ENCODE results near the gene PDSS2. TPM values are rescaled to one million over a fixed set of nuclear protein-coding genes. Genes with fewer than 3 reads are reported as not detected.
A peak's percentile ranks its signal among the peaks of the same experiment; 100 is the strongest.
"Not testable (repeated sequence)": the region's sequence is repeated elsewhere in the genome, so short reads cannot be mapped to it uniquely, and the experiment has no call there.

Gene PDSS2
- total RNA-seq, 1 donor from 2014 or later: 10.7 TPM

- Mint-ChIP-seq H3K4me1 (peaks cover 2% of the 10 kb centered on the region), H3K27ac (no peak overlapping the region), H3K27me3 (ENCODE audit: low read depth) (no peaks in the 10 kb centered on the region), H3K4me3 (no peak overlapping the region), H3K36me3 (peaks cover 4% of the 10 kb centered on the region), H3K9me3 (peaks cover 12% of the 10 kb centered on the region)
- no peak for DNase-seq (ENCODE audit: low spot score in 2 of 2, unreplicated experiment in 2 of 2)
- TF ChIP-seq CTCF (IDR thresholded peaks at IDR 0.05; ENCODE audit: unreplicated experiment): no peak
Observed at GRCh38 chr6:107434812-107435211, 24.6 kb downstream of the PDSS2 start.

- H3K27me3 Mint-ChIP-seq (ENCODE audit: low read depth); H3K4me3 Mint-ChIP-seq; DNase-seq (ENCODE audit: low spot score in 2 of 2, unreplicated experiment in 2 of 2); H3K27ac Mint-ChIP-seq; H3K4me1 Mint-ChIP-seq: not testable (repeated sequence)
- Mint-ChIP-seq H3K36me3 (peaks cover 24% of the 10 kb centered on the region), H3K9me3 (peaks cover 17% of the 10 kb centered on the region)
Observed at GRCh38 chr6:107425951-107426350, 33.4 kb downstream of the PDSS2 start.

- no peak for DNase-seq (ENCODE audit: low spot score in 2 of 2, unreplicated experiment in 2 of 2)
- Mint-ChIP-seq H3K4me3 (no peak overlapping the region), H3K9me3 (peaks cover 17% of the 10 kb centered on the region), H3K27ac (peak overlapping the region; percentile 0), H3K27me3 (ENCODE audit: low read depth) (no peaks in the 10 kb centered on the region), H3K4me1 (peaks cover 4% of the 10 kb centered on the region), H3K36me3 (peaks cover 18% of the 10 kb centered on the region)
- TF ChIP-seq CTCF (IDR thresholded peaks at IDR 0.05; ENCODE audit: unreplicated experiment): no peak
Observed at GRCh38 chr6:107423474-107423990, 35.8 kb downstream of the PDSS2 start.

GRCh38 chr6:107421696-107422256 is 37.6 kb downstream of the PDSS2 start:
- no peak overlapping the region for H3K27ac Mint-ChIP-seq
- no peak overlapping the region for H3K4me3 Mint-ChIP-seq

GRCh38 chr6:107419733-107420132 is 39.6 kb downstream of the PDSS2 start:
- H3K4me1 Mint-ChIP-seq: peaks cover 14% of the 10 kb centered on the region
- H3K36me3 Mint-ChIP-seq: no peaks in the 10 kb centered on the region
- no peak for TF ChIP-seq CTCF (IDR thresholded peaks at IDR 0.05; ENCODE audit: unreplicated experiment)
- DNase-seq (ENCODE audit: low spot score in 2 of 2, unreplicated experiment in 2 of 2): no peak
- no peak overlapping the region for H3K4me3 Mint-ChIP-seq
- H3K27me3 Mint-ChIP-seq (ENCODE audit: low read depth): no peaks in the 10 kb centered on the region
- H3K27ac Mint-ChIP-seq: no peak overlapping the region
- no peaks in the 10 kb centered on the region for H3K9me3 Mint-ChIP-seq

More at GRCh38 chr6:107421696-107422256, 37.6 kb downstream of the PDSS2 start:
- no peaks in the 10 kb centered on the region for H3K27me3 Mint-ChIP-seq (ENCODE audit: low read depth)
- no peak for DNase-seq (ENCODE audit: low spot score in 2 of 2, unreplicated experiment in 2 of 2)
- peaks cover 4% of the 10 kb centered on the region for H3K4me1 Mint-ChIP-seq
- peaks cover 10% of the 10 kb centered on the region for H3K9me3 Mint-ChIP-seq
- TF ChIP-seq CTCF (IDR thresholded peaks at IDR 0.05; ENCODE audit: unreplicated experiment): no peak
- H3K36me3 Mint-ChIP-seq: peaks cover 10% of the 10 kb centered on the region

GRCh38 chr6:107418118-107418517 is 41.2 kb downstream of the PDSS2 start:
- Mint-ChIP-seq H3K36me3 (no peaks in the 10 kb centered on the region), H3K27me3 (ENCODE audit: low read depth) (no peaks in the 10 kb centered on the region), H3K4me1 (peaks cover 18% of the 10 kb centered on the region), H3K9me3 (no peaks in the 10 kb centered on the region), H3K27ac (no peak overlapping the region), H3K4me3 (no peak overlapping the region)
- DNase-seq (ENCODE audit: low spot score in 2 of 2, unreplicated experiment in 2 of 2): no peak
- TF ChIP-seq CTCF (IDR thresholded peaks at IDR 0.05; ENCODE audit: unreplicated experiment): no peak
